ENCODE measurements around the gene SPTBN1.

SPTBN1 gene

DNA sequence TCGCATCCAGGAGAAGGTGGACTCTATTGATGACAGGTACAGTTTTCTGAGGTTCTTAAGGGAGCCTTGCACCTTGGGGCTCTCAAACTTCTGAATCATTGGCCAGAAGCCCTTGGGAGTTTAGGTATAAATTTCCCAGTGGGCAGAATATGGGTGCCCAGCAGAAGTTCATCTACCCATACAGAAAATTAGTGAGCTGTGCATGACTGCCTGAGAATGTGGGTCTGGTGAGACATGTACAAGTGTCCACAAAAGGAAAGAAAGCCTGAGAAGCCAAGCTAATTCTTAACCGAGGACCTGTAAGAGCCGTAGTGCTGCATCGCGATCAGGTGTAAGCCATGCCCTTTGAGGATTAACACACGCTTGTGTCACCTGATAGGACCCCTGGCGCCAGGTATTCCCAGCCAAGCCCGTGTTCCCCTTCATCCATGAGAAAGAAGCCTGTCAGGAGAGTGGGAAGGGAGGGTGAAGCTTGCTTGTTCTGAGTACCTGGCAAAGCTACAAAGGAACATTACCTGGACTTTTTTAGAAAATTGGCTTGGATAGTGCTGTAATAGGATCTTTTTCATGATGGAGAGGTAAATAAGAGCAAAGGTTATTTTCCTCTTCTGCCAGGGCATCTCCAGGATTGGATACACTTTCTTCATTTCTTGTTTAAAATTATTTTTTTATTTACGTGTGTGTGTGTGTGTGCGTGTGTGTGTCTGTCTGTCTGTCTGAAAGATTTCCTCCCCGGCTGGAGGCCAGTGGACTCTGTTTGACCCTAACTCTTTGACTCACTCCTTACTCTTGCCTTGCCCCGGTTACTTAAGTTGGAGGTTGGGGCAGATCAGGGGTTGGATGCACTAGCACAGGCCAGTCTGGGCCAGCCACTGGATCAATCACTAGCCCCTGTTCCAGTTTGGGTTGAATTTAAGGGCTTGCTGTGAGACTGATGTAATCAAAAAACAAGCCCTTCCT is 176.9 kb downstream of the SPTBN1 start:
- no peak for DNase-seq (ENCODE audit: low read depth)

DNA sequence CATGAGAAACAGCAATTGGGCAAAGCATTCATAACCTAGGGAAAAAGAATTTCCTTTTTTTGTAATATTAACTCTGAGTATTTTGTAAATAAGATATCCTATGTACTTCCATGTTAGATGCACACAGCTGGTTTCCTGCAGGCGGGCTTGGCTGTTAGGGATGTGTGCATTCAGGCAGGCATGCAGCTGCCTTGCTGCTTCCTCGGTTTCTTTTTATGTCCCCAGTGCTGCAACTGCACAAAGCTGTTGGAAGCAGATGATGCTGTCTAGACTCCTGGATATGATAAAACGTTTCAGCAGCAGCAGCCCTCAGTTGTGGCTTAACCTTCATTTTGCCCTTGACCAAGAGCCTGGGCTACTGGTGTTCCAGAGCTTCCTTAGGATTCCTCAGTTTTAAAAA is 177.9 kb downstream of the SPTBN1 start:
- DNase-seq (ENCODE audit: low read depth) = no peak

DNA sequence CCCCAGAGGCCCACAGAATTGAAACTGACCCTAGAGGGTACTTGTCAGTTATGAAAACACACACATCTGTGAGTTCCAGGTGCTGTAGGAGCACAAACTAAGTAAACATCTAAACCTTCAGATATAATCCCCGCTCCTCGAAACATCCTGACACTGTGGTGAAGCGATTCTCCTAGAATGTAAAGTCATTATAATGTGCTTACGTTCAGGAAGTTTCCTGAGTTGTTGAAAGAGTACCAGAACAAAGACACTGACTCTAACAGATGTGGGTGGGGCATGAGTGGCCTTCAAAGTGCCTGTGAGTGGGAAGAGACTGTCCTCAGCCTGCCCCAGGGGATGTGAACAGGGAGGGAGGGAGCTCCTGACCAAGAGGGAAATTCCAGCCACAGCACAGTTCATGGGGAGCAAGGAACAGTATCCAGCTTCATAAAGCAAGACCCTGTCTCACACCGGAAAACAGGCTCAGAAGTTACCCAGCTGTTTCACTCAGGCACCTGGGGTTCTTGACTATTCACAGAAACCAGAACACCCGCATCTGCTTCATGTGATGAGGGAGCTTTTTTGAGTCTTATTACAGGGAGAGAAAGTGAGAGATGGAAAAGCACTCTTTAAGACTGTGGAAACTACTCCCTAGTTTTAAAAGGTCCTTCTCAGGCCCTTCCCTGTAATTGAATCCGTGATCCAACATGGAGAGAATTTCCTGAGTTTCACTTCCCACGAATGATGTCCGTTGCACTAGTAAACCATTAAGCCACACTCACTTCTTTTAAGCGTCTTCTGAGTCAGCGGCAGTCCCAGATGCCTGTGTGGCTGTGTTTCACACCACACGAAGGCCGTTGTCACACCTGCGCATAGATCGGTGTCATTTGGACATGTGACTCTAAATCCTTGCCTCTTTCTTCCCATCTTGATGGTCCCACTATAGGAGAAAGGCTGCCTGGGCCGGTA is 178.7 kb downstream of the SPTBN1 start:
- DNase-seq (ENCODE audit: low read depth) = no peak

- no peak for DNase-seq (ENCODE audit: low read depth)
Observed at GRCh38 chr2:54635554-54636152, 179.5 kb downstream of the SPTBN1 start.

- DNase-seq (ENCODE audit: low read depth) = no peak
Observed at GRCh38 chr2:54636415-54637139, 180.4 kb downstream of the SPTBN1 start.

DNA sequence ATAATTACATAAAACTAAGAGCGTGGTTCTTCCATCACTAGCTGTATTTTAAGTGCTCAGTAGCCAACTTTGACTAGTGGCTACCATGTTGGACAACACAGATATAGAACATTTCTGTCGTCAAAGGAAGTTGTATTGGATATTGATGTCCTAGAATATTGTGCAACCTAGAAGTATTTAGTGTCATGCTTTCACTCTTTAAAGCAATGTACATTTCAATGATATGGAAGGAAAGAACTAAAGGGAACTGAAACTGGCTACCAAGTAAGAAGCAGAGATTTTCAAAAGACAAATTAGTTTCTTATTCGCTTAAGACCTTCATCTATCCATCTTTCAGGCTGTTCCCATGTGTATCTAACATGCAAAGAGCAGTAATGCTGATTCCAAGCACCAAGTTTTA is 182.0 kb downstream of the SPTBN1 start:
- DNase-seq (ENCODE audit: low read depth) = no peak

DNA sequence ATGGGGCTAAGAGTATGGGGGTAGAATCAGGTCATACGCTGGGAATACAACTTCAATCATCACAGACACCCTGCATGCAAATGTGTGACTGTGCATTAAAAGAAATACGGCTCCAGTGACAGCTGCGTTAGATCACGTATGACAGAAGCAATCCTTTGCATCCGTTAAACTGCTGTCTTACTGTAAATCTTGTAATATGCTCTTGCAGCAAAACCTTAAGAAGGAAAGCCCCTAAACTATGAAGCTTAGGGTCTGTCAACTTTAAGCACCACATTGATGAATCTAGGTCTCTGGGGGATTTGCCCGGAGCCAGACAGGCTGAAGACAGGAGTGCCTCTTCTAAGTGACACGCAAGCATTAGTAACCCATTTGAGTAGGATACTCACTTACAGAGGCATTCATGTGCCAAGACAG is 182.7 kb downstream of the SPTBN1 start:
- DNase-seq (ENCODE audit: low read depth) = no peak

DNA sequence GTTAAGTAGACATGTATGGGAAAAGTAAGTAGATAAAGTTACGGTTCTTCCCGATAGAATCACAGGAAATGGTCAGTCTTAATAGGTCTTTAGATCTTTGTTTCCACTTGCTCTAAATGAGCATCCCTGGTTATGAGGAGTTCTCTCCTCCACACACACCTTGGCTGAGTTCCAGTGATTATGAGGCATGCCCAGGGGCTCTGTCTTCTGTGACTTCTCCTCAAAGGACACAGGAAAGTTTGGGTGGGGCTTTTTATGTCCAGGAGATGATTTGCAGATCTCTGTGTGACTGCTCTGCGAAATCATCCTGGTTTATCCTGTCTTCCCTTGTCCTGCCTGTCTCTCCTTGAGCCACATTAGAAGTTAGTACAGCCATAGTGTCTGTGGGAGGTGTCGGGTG is 183.5 kb downstream of the SPTBN1 start:
- DNase-seq (ENCODE audit: low read depth) = no peak

DNA sequence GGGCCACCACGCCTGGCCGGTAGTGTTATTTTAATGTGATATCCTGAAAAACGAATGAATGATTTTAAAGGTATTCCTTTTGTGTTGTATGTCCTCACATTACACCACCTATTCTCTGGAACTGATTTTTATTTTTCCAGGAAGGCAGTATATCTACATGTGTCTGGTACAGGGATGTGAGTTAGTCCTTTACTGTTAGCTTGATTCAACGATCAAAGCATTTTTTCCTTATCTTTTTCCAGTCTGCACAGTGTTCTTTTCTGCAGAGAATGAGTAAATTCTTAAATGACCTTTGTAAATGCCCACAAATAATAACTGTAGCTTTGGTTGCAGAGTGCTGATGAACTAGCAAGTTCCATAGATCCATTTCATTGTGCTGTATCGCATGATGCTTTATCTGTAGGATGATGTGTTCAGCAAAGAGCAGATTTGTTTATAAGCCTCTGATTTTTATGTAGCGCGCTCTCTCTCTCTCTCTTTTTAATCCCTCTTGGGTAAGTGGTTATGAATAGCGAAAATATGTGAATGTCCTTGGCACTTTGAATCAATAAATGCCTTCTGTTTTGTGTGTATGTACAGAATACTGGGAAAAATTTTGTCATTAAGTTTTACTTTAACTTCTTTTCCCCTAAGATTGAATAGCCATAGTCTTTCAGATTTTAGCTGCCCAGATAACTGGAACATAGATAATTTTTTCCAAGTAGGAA is 184.9 kb downstream of the SPTBN1 start:
- DNase-seq (ENCODE audit: low read depth) = no peak

DNA sequence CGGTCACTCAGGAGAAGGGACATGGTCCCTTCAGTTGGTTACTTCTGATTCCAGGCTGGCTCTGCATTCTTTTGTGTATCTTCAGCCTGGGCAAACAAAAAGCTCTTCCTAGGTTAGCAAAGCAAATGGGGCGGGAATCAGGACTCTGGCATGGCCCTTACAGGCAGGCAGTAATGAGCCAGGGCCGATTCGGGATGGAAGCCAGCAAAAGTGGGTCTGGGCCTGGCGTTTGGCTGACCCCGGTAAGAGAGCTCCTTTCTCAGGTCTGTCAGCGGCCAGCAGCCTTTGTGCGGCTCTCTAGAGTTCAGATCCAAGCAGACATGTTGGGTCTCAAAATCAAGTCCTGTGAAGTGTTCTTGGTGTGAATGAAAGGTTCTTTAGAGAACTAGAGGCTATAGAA is 185.9 kb downstream of the SPTBN1 start:
- DNase-seq (ENCODE audit: low read depth) = no peak

- no peak for DNase-seq (ENCODE audit: low read depth)
Observed at GRCh38 chr2:54642677-54643430, 186.7 kb downstream of the SPTBN1 start.

DNA sequence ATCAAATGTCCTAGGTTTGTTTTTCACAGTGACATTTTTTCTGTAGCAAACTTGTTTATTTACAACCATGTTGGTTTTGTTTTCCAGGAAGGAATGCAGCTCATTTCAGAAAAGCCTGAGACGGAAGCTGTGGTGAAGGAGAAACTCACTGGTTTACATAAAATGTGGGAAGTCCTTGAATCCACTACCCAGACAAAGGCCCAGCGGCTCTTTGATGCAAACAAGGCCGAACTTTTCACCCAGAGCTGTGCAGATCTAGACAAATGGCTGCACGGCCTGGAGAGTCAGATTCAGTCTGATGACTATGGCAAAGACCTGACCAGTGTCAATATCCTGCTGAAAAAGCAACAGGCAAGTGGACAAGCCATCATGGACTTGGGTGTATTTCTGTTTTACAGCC is 188.1 kb downstream of the SPTBN1 start:
- no peak for DNase-seq (ENCODE audit: low read depth)

DNA sequence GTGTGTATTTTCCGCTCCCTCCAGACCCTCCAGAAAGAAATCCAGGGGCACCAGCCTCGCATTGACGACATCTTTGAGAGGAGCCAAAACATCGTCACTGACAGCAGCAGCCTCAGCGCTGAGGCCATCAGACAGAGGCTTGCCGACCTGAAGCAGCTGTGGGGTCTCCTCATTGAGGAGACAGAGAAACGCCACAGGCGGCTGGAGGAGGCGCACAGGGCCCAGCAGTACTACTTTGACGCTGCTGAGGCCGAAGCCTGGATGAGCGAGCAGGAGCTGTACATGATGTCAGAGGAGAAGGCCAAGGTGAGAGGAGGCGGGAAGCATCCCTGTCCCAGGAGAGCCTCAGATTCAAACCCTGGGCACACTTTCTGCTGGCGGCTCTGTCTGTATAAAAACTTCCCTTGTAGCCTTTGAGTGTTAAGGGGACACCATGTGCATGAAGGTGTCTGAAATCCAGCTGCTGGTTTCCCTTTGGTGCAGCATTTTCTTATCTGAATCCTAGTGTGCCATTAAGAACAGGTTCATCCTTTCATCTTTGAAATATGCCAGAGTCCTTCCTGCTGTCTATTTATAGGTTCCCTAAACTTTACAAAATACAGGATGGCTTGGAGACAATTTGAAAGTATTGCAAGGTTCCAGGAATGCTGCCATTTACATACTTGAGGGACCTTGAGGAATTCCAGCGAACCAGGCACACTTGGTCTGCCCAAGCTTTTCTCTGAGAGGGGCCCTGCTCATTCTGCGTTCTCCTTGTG is 190.2 kb downstream of the SPTBN1 start:
- no peak for DNase-seq (ENCODE audit: low read depth)

DNA sequence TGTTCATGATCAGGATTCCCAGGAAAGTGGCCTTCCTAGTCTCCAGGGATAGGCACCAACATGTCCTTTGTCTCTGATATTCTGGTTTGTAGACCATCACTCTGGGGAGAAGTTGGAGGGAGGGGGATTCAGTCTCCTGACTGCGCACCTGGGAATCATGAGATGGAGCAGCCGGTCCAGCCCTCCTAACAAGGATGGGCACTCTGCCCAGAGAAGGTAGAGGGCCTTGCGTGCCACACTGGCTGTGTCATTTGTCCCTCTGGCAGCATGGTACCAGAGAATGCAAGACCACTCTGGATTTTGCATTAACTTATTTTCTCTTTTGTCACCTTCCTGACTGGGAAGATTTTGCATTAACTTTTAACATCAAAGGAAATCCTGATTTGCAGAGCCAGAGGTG is 192.1 kb downstream of the SPTBN1 start:
- DNase-seq (ENCODE audit: low read depth) = no peak

- DNase-seq (ENCODE audit: low read depth) = no peak
Observed at GRCh38 chr2:54649191-54649590, 193.1 kb downstream of the SPTBN1 start.

DNA sequence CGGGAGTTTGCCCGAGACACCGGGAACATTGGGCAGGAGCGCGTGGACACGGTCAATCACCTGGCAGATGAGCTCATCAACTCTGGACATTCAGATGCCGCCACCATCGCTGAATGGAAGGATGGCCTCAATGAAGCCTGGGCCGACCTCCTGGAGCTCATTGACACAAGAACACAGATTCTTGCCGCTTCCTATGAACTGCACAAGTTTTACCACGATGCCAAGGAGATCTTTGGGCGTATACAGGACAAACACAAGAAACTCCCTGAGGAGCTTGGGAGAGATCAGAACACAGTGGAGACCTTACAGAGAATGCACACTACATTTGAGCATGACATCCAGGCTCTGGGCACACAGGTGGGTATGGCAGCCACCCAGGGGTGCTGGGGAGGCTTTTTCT is 193.5 kb downstream of the SPTBN1 start:
- DNase-seq (ENCODE audit: low read depth) = no peak

DNA sequence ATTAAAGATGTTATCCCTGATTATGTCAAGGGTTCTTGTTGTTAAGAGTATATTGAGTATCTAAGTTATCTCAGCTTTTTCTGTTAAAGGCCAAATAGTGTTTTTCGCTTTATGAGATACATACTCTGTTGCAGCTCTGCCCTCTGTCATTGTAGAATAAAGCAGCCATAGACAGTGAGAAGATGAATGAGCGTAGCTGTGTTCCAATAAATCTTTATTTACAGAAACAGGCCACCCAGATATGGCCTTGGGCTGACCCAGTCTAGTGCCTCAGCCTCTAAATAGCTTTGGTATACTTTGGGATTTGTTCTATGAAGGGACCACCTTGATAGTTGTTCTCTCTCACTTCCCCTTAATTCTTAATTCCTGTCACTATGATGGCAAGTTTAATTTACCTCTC is 194.5 kb downstream of the SPTBN1 start:
- no peak for DNase-seq (ENCODE audit: low read depth)

DNA sequence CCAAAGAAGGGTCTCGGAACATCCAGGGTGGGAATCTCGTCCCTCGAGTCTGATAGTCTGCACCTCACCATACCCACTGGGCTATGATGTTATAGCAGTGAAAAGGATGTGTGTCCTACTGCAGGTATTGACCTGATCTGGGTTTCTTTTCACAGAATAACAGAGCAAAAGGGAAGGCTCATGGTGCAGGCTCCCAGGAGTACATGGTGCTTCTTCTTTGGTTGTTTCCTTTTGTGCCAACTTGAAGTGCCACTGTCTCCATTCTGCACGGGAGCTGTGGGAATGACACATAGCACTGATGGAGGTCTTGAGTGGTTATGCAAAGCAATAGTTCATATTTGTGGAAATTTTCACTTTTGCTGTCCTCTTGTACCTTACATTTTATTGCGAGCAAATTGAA is 195.2 kb downstream of the SPTBN1 start:
- no peak for DNase-seq (ENCODE audit: low read depth)

GRCh38 chr2:54652540-54652939 is 196.4 kb downstream of the SPTBN1 start:
- no peak for DNase-seq (ENCODE audit: low read depth)
